Activated CD8-positive, alpha-beta memory T cell treated with anti-CD3 and anti-CD28 coated beads, Interleukin-2, amount 50 U/mL, for 4 hours (primary cell): ENCODE measurements around the gene APP.
"Not testable (repeated sequence)": the region's sequence is repeated elsewhere in the genome, so short reads cannot be mapped to it uniquely, and the experiment has no call there.

Source experiments
- DNase-seq: peaks from one replicate; pipeline ENCODE4 v3.0.0-alpha.2; 2020

APP gene

DNA sequence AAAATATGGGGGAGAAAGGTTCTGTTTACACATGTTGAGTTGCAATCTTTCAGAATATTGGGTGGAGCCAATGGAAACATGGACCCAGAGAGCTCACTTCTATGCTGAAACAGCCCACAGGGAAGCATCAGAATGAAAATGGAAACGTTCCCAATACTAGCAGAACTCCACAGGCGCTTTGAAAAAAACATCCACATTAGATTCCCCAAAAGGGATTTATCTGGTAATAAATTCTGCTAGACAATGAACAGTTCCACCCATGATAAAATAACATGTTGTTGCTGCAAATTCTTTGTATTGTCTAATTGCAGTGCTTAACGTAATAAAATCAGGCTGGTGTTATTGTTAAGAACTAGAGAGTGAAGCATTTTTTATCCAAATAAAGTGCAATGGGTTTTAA lies 238.8 kb downstream of the APP start:
- no peak for DNase-seq

DNA sequence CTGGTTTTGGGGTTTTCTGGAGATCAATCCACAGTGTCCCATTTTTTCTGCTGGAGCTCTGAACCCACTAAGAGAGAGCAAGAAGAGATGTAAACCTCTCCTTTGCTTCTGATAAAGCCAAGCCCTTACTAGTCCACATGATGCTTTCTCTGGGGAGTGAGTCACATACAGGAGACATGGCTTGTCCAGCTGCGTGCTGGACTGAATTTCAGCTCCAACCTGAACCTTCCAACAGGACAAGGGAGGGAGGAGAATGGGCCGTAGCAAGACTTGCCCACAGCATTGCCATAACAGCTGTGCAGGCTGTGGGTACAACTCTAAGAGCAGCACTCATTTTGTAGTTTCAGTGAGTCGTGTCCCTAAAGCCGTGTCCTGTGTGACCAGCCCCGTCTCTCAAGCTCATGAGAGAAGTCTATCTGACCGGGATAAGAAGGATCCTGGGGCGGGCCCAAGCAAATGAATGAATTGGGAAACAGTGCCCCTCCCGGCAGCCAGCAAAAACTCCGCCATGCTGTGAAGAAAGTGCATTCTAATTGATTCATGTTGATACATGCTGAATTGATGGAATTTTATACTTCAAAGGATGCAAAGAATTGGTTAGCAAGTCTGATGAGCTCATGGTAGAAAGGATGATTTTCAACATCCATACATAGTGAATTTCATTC lies 240.6 kb downstream of the APP start:
- DNase-seq, result no peak

DNA sequence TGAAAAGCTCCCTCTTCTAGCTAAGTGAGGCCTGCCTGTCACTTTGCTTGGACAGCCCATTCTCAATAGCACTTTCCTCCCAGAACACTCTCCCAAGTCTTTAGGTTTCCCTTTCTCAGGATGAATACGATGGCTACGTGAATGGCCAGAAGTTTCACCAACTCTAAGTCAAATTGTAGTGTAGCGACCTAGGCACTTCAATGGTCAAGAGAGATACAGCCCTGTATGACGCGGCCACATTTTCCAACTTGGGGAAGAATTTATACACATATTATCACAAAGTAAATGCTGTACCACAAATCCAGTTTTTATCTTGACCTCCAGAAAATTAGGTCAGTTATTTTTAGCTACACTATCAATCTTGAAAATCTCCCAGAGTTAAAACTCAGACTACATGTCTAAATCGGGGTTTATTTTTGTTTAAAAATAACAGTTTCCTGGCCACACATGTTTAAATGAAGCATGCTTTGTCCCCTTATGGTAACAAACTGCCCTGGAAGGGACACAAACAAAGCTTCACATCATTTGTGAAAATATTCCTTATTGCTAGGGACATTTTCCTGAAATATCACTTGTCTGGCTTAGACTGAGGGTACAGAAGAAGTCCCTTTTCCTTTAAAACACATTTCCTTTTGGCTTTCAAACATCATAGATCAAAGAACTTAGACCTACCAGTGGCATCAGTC lies 243.2 kb downstream of the APP start:
- no peak for DNase-seq

- no peak for DNase-seq
These were observed 244.6 kb downstream of the APP start for GRCh38 chr21:25925936-25926335.

DNA sequence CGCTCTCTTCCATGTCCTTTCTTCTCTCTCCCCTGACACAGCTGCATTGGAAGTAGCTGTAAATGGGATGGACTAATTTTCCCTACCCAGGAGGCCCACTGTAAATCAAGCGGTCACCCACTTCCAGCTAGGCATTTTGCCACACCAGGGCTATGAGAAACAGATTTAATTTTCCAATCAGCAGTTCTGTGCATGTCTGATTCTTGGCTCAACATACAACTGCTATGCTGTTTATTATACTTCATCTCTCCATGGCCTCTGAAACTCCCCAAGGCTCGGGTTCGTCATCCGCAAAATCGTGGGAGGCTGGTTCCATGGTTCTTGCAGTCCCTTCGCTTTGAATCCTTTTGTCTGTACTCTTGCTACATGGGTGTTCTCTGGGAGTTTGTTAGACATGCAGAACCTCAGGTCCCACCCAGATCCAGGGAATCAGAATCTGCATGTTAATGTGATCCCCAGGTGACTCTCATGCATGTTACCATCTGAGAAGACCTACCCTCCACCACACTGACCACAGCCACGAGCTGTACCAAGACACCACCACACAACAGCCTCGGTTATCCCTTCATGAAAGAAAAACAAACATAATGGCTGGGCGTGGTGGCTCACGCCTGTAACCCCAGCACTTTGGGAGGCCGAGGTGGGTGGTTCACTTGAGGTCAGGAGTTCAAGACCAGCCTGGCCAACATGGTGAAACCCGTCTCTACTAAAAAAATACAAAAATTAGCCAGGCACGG lies 245.3 kb downstream of the APP start:
- DNase-seq, result no peak

DNA sequence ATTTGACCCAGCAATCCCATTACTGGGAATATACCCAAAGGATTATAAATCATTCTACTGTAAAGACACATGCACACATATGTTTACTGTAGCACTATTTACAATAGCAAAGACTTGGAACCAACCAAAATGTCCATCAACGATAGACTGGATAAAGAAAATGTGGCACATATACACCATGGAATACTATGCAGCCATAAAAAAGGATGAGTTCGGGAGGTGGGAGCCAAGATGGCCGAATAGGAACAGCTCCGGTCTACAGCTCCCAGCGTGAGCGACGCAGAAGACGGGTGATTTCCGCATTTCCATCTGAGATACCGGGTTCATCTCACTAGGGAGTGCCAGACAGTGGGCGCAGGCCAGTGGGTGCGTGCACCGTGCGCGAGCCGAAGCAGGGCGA lies 252.4 kb downstream of the APP start:
- not testable (repeated sequence) for DNase-seq

GRCh38 chr21:25916226-25916625 lies 254.3 kb downstream of the APP start:
- no peak for DNase-seq

- DNase-seq, result no peak
These were observed 257.1 kb downstream of the APP start for GRCh38 chr21:25913479-25913878.

DNA sequence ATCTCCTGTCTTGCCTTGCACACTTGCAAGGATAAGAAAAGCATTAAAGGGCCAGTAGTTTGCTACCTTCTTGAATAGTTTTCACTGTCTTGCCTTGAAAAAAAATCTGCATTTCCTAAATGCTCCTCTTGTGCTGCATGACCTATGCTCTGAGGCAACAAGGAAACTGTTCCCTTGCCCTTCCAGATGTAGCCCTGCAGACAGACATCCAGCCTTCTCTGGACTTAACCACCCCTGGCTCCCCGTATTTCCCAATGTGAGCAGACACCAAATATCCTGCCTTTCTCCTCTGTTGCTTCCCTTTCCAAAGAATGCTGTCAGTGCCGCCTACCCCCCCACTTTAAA lies 258.2 kb downstream of the APP start:
- DNase-seq, result no peak

DNA sequence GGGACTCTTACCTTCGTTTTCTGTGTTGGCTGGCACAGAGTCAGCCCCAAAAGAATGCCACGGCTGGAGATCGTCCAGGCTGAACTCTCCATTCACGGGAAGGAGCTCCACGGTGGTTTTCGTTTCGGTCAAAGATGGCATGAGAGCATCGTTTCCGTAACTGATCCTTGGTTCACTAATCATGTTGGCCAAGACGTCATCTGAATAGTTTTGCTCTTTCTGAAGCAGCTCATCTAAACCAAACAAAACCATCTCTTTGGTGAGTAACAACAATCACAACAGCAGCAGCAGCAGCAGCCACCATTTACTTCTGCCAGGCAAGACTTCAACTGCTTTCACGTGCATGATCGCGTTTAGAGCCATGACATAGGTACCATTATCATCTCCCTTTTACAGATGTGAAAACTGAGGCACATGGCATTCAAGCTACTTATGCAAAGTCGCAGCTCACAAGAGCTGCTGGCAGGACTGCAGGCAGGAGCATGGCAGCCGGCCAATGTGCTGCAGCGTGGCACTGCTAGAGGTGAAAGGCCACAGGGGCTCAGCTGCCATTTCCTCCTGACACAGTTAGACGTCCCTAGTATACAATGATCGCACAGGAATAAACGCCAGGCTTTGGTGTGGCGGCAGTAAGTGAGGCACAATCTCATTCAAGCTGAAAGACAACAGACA lies 258.7 kb downstream of the APP start:
- no peak for DNase-seq

- DNase-seq, result no peak
These were observed 259.8 kb downstream of the APP start for GRCh38 chr21:25910809-25911208.

DNA sequence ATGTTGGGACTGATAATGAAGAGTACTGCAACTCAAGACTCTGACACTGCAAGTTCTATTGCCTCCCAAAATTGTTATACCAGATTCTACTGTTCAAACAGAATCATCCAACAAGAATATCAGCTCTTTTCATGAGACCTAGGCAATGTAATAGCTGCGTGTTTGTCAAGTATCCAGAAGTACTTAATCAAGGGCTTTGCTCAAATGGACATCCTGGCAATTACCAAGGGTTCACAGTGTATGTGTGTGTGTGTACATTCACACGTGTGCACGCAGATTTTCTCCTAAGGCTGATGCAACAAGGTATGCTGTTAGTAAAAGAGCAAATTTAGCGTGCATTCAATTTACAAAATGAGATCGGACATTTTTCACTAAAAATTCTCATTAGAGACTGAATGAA lies 261.2 kb downstream of the APP start:
- no peak for DNase-seq

DNA sequence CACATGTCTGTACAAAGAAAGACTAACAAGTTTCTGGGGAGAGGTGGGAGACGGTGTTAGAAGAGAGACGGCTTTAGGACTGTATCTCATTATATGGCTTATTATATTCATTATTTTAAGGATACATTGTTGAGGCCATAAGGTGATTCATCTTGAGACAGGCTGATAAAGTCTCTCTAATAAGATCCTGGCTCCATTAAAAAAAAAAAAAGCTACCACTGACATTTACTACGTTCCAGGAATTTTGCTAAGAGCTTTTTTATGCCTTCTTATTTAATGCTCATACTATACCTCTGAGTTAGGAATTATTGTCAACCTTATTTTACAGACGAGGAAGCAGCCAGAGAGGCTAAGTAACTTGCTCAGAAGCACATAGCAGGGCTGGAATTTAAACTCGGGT lies 262.1 kb downstream of the APP start:
- no peak for DNase-seq

DNA sequence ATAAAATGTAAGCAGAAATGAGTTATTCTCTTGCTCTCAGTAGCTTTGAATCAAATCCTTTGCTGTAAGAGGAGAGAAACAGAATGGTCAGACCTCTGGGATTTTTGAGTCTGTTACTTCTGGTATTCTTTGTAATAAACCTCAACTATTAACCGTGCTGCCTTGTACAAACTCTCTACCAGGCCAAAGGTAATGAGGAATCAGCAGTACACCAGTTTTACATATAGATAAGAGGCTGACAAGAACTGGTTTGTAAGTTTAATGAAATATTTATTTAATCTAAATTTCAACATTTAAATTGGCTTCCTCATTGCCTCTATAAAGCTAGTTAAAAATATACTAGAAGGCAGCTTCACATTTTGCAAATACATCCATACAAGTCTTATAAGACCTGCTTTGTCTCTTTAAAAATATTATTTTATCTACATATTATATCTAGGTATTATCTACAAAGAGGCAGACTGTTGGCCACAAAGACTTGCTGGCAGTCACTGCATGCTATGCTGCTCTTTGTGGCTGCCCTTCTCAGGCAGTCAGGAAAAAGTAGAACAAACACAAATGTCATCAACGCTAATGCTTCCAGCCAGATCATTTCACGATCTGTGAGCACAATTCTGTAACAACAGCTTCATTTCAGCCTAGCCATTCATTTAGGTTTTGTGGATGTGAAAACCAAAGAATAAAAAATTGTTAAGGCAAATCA lies 262.8 kb downstream of the APP start:
- no peak for DNase-seq

DNA sequence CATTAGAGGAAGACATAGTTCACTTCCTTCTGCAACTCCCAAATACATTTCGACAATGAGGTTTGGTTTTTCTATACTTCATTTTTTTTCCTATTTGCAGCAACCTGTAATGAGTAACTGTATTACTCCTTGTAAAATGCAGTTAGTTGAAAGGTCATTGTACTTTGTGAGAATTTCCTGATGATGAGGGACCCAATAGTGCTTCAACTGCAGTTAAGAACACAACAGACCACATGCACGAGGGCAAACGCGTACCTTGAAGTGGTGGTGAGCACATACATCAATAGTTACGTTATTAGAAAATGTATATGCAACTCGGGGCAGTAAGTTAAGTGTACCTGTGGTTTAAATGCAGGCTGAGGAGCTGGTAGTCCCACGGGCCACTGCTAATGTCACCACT lies 264.0 kb downstream of the APP start:
- no peak for DNase-seq

- DNase-seq, result no peak
These were observed 265.4 kb downstream of the APP start for GRCh38 chr21:25905126-25905525.

- no peak for DNase-seq
These were observed 266.4 kb downstream of the APP start for GRCh38 chr21:25904044-25904695.

DNA sequence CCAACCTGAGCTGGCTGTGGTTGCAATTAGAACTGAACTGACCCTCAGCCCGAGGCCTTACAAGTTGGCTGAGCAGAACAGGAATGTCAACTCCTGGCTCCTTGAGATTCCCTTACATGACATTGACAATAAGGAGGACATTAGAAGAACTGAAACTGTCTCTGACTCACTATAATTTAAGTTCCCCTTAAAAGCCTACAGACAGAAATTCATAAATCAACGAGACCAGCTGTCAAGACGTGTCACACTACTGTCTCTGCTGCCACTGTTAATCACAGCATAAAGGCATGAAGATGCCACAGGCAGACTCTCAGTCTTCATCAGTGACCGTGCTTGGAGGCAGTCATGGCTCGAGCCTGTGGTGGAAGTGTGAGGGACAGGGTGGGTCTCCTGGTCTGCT lies 267.0 kb downstream of the APP start:
- no peak for DNase-seq

GRCh38 chr21:25901330-25901979 lies 269.1 kb downstream of the APP start:
- DNase-seq, result no peak

- DNase-seq, result no peak
These were observed 271.9 kb downstream of the APP start for GRCh38 chr21:25898671-25899070.

DNA sequence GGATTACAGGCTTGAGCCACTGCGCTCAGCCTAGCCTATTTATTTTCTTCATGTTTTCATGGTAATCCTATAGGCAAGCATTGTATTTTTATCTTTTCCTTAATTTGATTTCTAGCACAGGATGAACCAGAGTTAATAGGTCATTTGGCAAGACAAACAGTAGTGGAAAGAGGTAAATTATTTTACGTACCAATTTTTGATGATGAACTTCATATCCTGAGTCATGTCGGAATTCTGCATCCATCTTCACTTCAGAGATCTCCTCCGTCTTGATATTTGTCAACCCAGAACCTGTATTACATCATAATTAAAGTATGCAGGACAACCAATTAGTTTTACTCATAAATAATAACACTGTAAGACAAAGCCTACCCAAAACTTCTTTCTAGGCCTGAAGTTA lies 273.2 kb downstream of the APP start:
- DNase-seq, result no peak

DNA sequence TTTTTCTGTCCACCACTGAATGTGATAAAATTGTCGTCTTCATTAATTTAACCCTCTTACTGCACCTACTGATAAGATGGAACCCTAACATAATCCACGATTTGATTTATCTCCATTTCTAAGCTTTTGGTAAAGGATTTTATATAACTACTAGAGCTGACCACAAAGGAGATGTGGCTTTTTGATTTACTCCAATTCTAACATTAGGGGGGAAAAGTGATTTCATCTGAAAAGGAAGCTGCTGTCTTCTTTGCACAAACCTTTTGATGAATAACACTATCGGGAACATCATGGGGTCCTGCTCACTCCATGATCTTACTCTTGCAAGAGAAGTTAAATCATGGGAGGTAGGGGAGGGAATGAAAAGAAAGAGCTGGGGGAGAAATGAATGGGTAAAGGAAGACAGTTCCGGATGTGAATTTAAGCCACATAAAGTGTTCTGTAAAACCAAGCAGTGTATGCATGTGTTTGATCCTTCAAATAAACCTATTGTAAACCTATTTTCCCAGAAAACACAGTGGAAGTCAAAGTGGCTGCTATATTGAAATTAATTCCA lies 274.0 kb downstream of the APP start:
- no peak for DNase-seq
